ENCODE measurements around the gene THADA. TPM values are rescaled to one million over a fixed set of nuclear protein-coding genes. Genes with fewer than 3 reads are reported as not detected.
A peak's percentile ranks its signal among the peaks of the same experiment; 100 is the strongest.

THADA gene
- total and polyA plus RNA-seq, 8 donors, result 9.4 to 25.1 (median 18.2) TPM

GRCh38 chr2:43355399-43355798 lies 240.4 kb downstream of the THADA start:
- WGBS, 2 donors, result 34 to 38% methylated on average over 3 of the region's 3 CpGs
- DNase-seq (no peak), FAIRE-seq (no peak), ATAC-seq (peak in 1 of 4 donors; percentile 68)
- TF ChIP-seq CTCF (IDR thresholded peaks at IDR 0.05), result no peak
- H3K4me1 ChIP-seq, result peaks cover 0 to 14% (median 7%) of the 10 kb centered on the region in 3 donors
- no peak overlapping the region for H3K27ac ChIP-seq
- intact Hi-C loops (cut with DNase I), result no loop called here
- no peaks in the 10 kb centered on the region for H3K9me3 ChIP-seq
- no peak overlapping the region for H3K4me3 ChIP-seq
- no peaks in the 10 kb centered on the region for H3K36me3 ChIP-seq
- H3K27me3 ChIP-seq, result no peaks in the 10 kb centered on the region

GRCh38 chr2:43349904-43350303 lies 245.9 kb downstream of the THADA start:
- ATAC-seq, result no peak
- Histone ChIP-seq H3K36me3 (no peaks in the 10 kb centered on the region), H3K4me3 (no peak overlapping the region), H3K4me1 (peaks cover 12 to 18% (median 15%) of the 10 kb centered on the region in 3 donors), H3K27me3 (no peaks in the 10 kb centered on the region), H3K27ac (no peak overlapping the region), H3K9me3 (no peaks in the 10 kb centered on the region)
- no peak for DNase-seq
- FAIRE-seq, result no peak
- intact Hi-C loops (cut with DNase I), result no loop called here
- WGBS, 2 donors, result 49 to 55% methylated on average over 3 of the region's 3 CpGs
- TF ChIP-seq CTCF (IDR thresholded peaks at IDR 0.05), result no peak

GRCh38 chr2:43348908-43349661 lies 246.8 kb downstream of the THADA start:
- peak; percentile 5 for FAIRE-seq
- Histone ChIP-seq H3K36me3 (no peaks in the 10 kb centered on the region), H3K27me3 (no peaks in the 10 kb centered on the region), H3K4me1 (peaks cover 17 to 26% (median 22%) of the 10 kb centered on the region in 3 donors), H3K4me3 (no peak overlapping the region), H3K9me3 (no peaks in the 10 kb centered on the region), H3K27ac (no peak overlapping the region)
- TF ChIP-seq CTCF (IDR thresholded peaks at IDR 0.05), result no peak
- no peak for DNase-seq
- whole genome bisulfite sequencing, 2 donors, result 64 to 71% methylated on average over 1 of the region's 1 CpG
- ATAC-seq, result no peak
- intact Hi-C loops (cut with DNase I), result no loop called here

GRCh38 chr2:43347746-43348145 lies 248.1 kb downstream of the THADA start:
- Histone ChIP-seq H3K36me3 (no peaks in the 10 kb centered on the region), H3K27me3 (no peaks in the 10 kb centered on the region), H3K4me3 (no peak overlapping the region), H3K4me1 (peaks cover 17 to 33% (median 30%) of the 10 kb centered on the region in 3 donors), H3K27ac (no peak overlapping the region), H3K9me3 (no peaks in the 10 kb centered on the region)
- DNase-seq, result no peak
- ATAC-seq, result no peak
- WGBS, 2 donors, result 93% methylated on average over 4 of the region's 4 CpGs
- no peak for FAIRE-seq
- intact Hi-C loops (cut with DNase I), result no loop called here
- no peak for TF ChIP-seq CTCF (IDR thresholded peaks at IDR 0.05)

All from pancreas (tissue), 10 donors.